ENCODE measurements around the gene ADCY10. TPM values are rescaled to one million over a fixed set of nuclear protein-coding genes. Genes with fewer than 3 reads are reported as not detected.

ADCY10 gene
- total and polyA plus RNA-seq, 2 of the 4 experiments (the other 2 are of a cell fraction), result under 0.01 to 0.03 TPM

DNA sequence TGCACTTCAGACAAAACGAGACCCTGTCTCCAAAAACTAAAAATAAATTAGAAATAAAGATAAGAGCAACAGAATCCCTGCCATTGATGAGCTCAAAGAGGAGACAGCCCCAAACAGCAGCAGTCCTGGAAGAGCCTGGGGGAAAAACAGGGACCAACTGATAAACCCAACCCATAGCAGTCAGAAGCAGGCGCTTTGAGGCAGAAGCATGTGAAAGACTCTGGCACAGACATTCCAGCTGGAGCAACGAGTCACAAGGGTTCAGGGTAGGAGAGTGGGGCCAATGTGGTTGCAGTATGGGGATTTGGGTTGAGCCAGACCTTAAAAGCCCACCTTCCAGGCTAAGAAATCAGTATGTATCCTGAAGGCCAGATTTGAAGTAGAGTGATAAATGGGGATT, 113.7 kb downstream of the ADCY10 start:
- no peak for DNase-seq
- in situ Hi-C loops (cut with MboI; ENCODE audit: low sequenced_read_pairs) (no loop called here), intact Hi-C loops (cut with micrococcal nuclease) (loop anchor here (5.0 to 10.0 kb wide), 5 partner anchors 102 to 575 kb away; partner anchors contain the start of genes CREG1, DCAF6, MPC2 and POU2F1)

More for the DNA sequence above, 113.7 kb downstream of the ADCY10 start:
- no peak overlapping the region for H2BK15ac ChIP-seq (ENCODE audit: low read depth, low read length)
- H2BK120ac ChIP-seq (ENCODE audit: low read depth, low read length), result peak overlapping the region; percentile 49; the same call in 1 of the 2 replicates
- H3K4me3 ChIP-seq (ENCODE audit: insufficient read depth, low read depth, low read length), result no peak overlapping the region
- no peak overlapping the region for H4K5ac ChIP-seq (ENCODE audit: low read depth, low read length)
- peaks cover 0 to 20% of the 10 kb centered on the region in 2 experiments; a peak in 2 of 4 replicates for H3K79me1 ChIP-seq (ENCODE audit: low read depth in 1 of 2, low read length in 2 of 2)
- no peak for ATAC-seq (ENCODE audit: low read depth)
- ChIA-PET POLR2A (ENCODE audit: unreplicated experiment) (no interaction called here), CTCF (no interaction called here)
- dilution Hi-C loops (cut with HindIII; ENCODE audit: low sequenced_read_pairs, unreplicated experiment), result no loop called here
- H3K9me3 ChIP-seq (ENCODE audit: control insufficient read depth, insufficient read depth, low read length), result no peaks in the 10 kb centered on the region
- H3K27ac ChIP-seq (ENCODE audit: insufficient read depth, low read length), result no peak overlapping the region
- H2AK5ac ChIP-seq (ENCODE audit: low read depth, low read length), result no peak overlapping the region
- H3K4ac ChIP-seq (ENCODE audit: low read depth, low read length), result 0 out of 2 replicates have a peak overlapping the region, but pooled peaks have one; percentile 23
- peaks cover 3% of the 10 kb centered on the region for H4K20me1 ChIP-seq (ENCODE audit: insufficient read depth, low read length)
- no peak overlapping the region for H4K8ac ChIP-seq (ENCODE audit: low read depth in 2 of 2, low read length in 2 of 2)
- H3K36me3 ChIP-seq (ENCODE audit: control insufficient read depth, insufficient read depth, low read length), result no peaks in the 10 kb centered on the region
- no peak overlapping the region for H3K18ac ChIP-seq (ENCODE audit: low read depth, low read length)
- TF ChIP-seq MAZ (IDR thresholded peaks at IDR 0.05; ENCODE audit: borderline replicate concordance, low read depth, low read length), result no peak
- no peak for TF ChIP-seq NFE2L2 (IDR thresholded peaks at IDR 0.05; ENCODE audit: low read depth, low read length)
- no peak for TF ChIP-seq BHLHE40 (IDR thresholded peaks at IDR 0.05; ENCODE audit: low read depth, low read length)
- no peak for TF ChIP-seq SMC3 (IDR thresholded peaks at IDR 0.05; ENCODE audit: low read depth, low read length)
- TF ChIP-seq POLR2A (IDR thresholded peaks at IDR 0.05; ENCODE audit: low read depth, low read length), result no peak
- TF ChIP-seq, protein P1, sequence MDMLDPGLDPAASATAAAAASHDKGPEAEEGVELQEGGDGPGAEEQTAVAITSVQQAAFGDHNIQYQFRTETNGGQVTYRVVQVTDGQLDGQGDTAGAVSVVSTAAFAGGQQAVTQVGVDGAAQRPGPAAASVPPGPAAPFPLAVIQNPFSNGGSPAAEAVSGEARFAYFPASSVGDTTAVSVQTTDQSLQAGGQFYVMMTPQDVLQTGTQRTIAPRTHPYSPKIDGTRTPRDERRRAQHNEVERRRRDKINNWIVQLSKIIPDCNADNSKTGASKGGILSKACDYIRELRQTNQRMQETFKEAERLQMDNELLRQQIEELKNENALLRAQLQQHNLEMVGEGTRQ (IDR thresholded peaks at IDR 0.05; ENCODE audit: low read depth, low read length), result no peak
- no peak for TF ChIP-seq MAFK (IDR thresholded peaks at IDR 0.05; ENCODE audit: low read depth, low read length)
- peaks cover 16% of the 10 kb centered on the region for H3K9me1 ChIP-seq (ENCODE audit: insufficient read depth, low read length)
- no TSS peak for BruUV-seq (replicated peaks)
- H3K4me1 ChIP-seq (ENCODE audit: control insufficient read depth, insufficient read depth, low read length), result peaks cover 19% of the 10 kb centered on the region
- no peak overlapping the region for H2BK5ac ChIP-seq (ENCODE audit: low read depth, low read length, poor library complexity, severe bottlenecking)
- no peak overlapping the region for H3K9ac ChIP-seq (ENCODE audit: low read depth, low read length)
- no peak overlapping the region for H2AFZ ChIP-seq (replicated peaks; ENCODE audit: low read length, poor library complexity)
- H2AK9ac ChIP-seq (replicated peaks; ENCODE audit: low read depth, low read length, poor library complexity), result no peak overlapping the region
- no peaks in the 10 kb centered on the region for H3K27me3 ChIP-seq (ENCODE audit: control insufficient read depth, insufficient read depth, low read length)
- H3K14ac ChIP-seq (replicated peaks; ENCODE audit: low read depth, low read length), result no peak overlapping the region
- H2BK20ac ChIP-seq (ENCODE audit: low read depth, low read length), result no peak overlapping the region
- no peak overlapping the region for H3K56ac ChIP-seq (ENCODE audit: extremely low read depth, insufficient read depth, low read length)
- no peak overlapping the region for H3K4me2 ChIP-seq (ENCODE audit: low read depth, low read length)
- no peak overlapping the region; the same call in 1 of the 2 replicates for H4K91ac ChIP-seq (ENCODE audit: insufficient read depth, low read depth, low read length)
- no peak overlapping the region for H3K23ac ChIP-seq (ENCODE audit: low read depth, low read length)
- no CpG with 5 or more reads among the region's 3 CpGs for whole genome bisulfite sequencing, 2 experiments (ENCODE audit: extremely low coverage in 2 of 2, insufficient read length in 1 of 2)

Data from IMR-90 (cell line).